Hepatocyte (in vitro differentiated cells): ENCODE data around the gene PDLIM7. TPM values are rescaled to one million over a fixed set of nuclear protein-coding genes. Genes with fewer than 3 reads are reported as not detected.

Experiments
- DNase-seq: peaks from one replicate; pipeline ENCODE4 v3.0.0-alpha.2; 2016; ENCODE audit warnings: low spot score
- H2AFZ ChIP-seq: fragments of 200-600 bp; sonication (generic); 2 replicates; pipeline ENCODE4 v1.6.0; 2016; ENCODE audit warnings: antibody characterized with exemption, mild to moderate bottlenecking
- H3K27ac ChIP-seq: fragments of 200-600 bp; sonication (generic); 2 replicates; pipeline ENCODE4 v1.5.1; 2016; ENCODE audit warnings: mild to moderate bottlenecking
- H3K27me3 ChIP-seq: fragments of 200-600 bp; sonication (generic); 2 replicates; pipeline ENCODE4 v1.6.1; 2016
- H3K36me3 ChIP-seq: fragments of 200-600 bp; sonication (generic); replicated peaks from 2 replicates; pipeline ENCODE4 v1.5.1; 2016; ENCODE audit warnings: low read depth; ENCODE audit not compliant: insufficient read depth
- H3K4me1 ChIP-seq: fragments of 200-600 bp; sonication (generic); 2 replicates; pipeline ENCODE4 v1.5.1; 2016; ENCODE audit warnings: mild to moderate bottlenecking, moderate library complexity; ENCODE audit not compliant: insufficient read depth
- H3K4me2 ChIP-seq: fragments of 200-600 bp; sonication (generic); 2 replicates; pipeline ENCODE4 v1.6.0; 2016
- H3K4me3 ChIP-seq: fragments of 200-600 bp; sonication (generic); 2 replicates; pipeline ENCODE4 v1.5.1; 2016; ENCODE audit warnings: mild to moderate bottlenecking
- H3K79me2 ChIP-seq: fragments of 200-600 bp; sonication (generic); 2 replicates; pipeline ENCODE4 v1.6.0; 2017; ENCODE audit warnings: mild to moderate bottlenecking
- H3K9me2 ChIP-seq: fragments of 200-600 bp; sonication (generic); replicated peaks from 2 replicates; pipeline ENCODE4 v1.6.0; 2017; ENCODE audit warnings: mild to moderate bottlenecking; ENCODE audit not compliant: insufficient read depth
- H3K9me3 ChIP-seq: fragments of 200-600 bp; sonication (generic); 2 replicates; pipeline ENCODE4 v1.5.1; 2016; ENCODE audit warnings: low read depth, mild to moderate bottlenecking
- H4K20me1 ChIP-seq: fragments of 200-600 bp; sonication (generic); 2 replicates; pipeline ENCODE4 v1.6.0; 2016; ENCODE audit warnings: mild to moderate bottlenecking; ENCODE audit not compliant: insufficient read depth, poor library complexity, severe bottlenecking
- EZH2 ChIP-seq: fragments of 200-600 bp; sonication (generic); IDR thresholded peaks from 2 replicates; pipeline ENCODE4 v1.6.1; 2016; ENCODE audit warnings: antibody characterized with exemption, mild to moderate bottlenecking, borderline replicate concordance
- EZH2phosphoT487 ChIP-seq: fragments of 200-600 bp; sonication (generic); IDR thresholded peaks from one replicate; pipeline ENCODE4 v1.6.1; 2018; ENCODE audit warnings: antibody characterized with exemption, mild to moderate bottlenecking, low read depth, moderate library complexity; ENCODE audit not compliant: unreplicated experiment, severe bottlenecking
- WGBS: methylation state at CpG from one replicate; pipeline ENCODE4 v1.1.6; 2016; ENCODE audit warnings: low lambda C conversion rate; ENCODE audit errors: missing lambda C conversion rate; 5-methylcytosine and 5-hydroxymethylcytosine counted together
- polyA plus RNA-seq: library from polyadenylated mRNA; unstranded; fragments of >200 nt; fragmentation: Nextera tagmentation; extraction: Ambion mirVana; gene quantifications from 2 replicates; pipeline ENCODE4 v1.2.1, GENCODE V29; 2016
- total RNA-seq: library from RNA; depleted of rRNA; stranded (reverse); fragments of >200 nt; gene quantifications from 2 replicates; pipeline ENCODE4 v1.2.3, GENCODE V29; 2014
- TF ChIP-seq, protein P1 (sequence below): fragments of 200-600 bp; sonication (generic); IDR thresholded peaks from 2 replicates; pipeline ENCODE4 v1.5.1; 2016; ENCODE audit warnings: antibody characterized with exemption, mild to moderate bottlenecking; ENCODE audit not compliant: poor library complexity

PDLIM7 gene
- total and polyA plus RNA-seq, 2 experiments from 2014 or later: 57.1 to 143 TPM

DNA sequence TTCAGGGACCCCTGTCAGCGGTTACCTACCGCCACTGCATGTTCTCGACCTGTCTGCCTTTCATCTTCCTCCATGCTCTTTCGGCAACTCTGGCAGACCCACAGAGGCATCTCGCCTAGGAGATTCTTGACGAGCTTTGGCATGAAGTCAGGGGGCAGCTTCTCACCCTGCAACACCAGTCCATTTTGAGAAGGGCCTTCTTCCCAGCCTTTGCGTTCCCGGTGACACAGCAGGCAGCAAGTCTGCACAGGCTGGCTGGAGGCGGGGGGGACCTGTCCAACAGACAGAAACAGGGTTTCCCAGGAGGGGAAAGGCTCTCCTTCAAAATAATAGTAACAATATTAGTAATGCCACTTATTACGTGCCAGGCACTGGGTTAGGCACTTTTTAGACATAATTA lies 41.5 kb upstream of the PDLIM7 start:
- H3K9me3 ChIP-seq: no peaks in the 10 kb centered on the region
- H3K4me3 ChIP-seq: no peak overlapping the region
- no peaks in the 10 kb centered on the region for H3K27me3 ChIP-seq
- TF ChIP-seq EZH2: no peak
- no peak for TF ChIP-seq EZH2phosphoT487
- TF ChIP-seq, protein P1, sequence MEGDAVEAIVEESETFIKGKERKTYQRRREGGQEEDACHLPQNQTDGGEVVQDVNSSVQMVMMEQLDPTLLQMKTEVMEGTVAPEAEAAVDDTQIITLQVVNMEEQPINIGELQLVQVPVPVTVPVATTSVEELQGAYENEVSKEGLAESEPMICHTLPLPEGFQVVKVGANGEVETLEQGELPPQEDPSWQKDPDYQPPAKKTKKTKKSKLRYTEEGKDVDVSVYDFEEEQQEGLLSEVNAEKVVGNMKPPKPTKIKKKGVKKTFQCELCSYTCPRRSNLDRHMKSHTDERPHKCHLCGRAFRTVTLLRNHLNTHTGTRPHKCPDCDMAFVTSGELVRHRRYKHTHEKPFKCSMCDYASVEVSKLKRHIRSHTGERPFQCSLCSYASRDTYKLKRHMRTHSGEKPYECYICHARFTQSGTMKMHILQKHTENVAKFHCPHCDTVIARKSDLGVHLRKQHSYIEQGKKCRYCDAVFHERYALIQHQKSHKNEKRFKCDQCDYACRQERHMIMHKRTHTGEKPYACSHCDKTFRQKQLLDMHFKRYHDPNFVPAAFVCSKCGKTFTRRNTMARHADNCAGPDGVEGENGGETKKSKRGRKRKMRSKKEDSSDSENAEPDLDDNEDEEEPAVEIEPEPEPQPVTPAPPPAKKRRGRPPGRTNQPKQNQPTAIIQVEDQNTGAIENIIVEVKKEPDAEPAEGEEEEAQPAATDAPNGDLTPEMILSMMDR: no peak
- H3K9me2 ChIP-seq: no peaks in the 10 kb centered on the region
- H4K20me1 ChIP-seq: peaks cover 4% of the 10 kb centered on the region
- no peaks in the 10 kb centered on the region for H3K36me3 ChIP-seq
- no peak overlapping the region for H3K27ac ChIP-seq
- DNase-seq: no peak
- 98% methylated on average over 10 of the region's 10 CpGs for WGBS
- no peak overlapping the region for H2AFZ ChIP-seq
- H3K4me1 ChIP-seq: peaks cover 19% of the 10 kb centered on the region
- H3K79me2 ChIP-seq: peaks cover 80% of the 10 kb centered on the region
- no peak overlapping the region for H3K4me2 ChIP-seq

GRCh38 chr5:177537389-177538361 lies 40.3 kb upstream of the PDLIM7 start:
- DNase-seq: peak; percentile 69
- 55% methylated on average over 15 of the region's 15 CpGs for WGBS
- peaks cover 10% of the 10 kb centered on the region for H4K20me1 ChIP-seq
- no peaks in the 10 kb centered on the region for H3K9me3 ChIP-seq
- no peaks in the 10 kb centered on the region for H3K36me3 ChIP-seq
- H3K4me2 ChIP-seq: peak overlapping the region; percentile 28
- peak overlapping the region; percentile 76 for H3K27ac ChIP-seq
- H3K4me3 ChIP-seq: no peak overlapping the region
- peaks cover 72% of the 10 kb centered on the region for H3K79me2 ChIP-seq
- no peaks in the 10 kb centered on the region for H3K9me2 ChIP-seq
- peaks cover 19% of the 10 kb centered on the region for H3K4me1 ChIP-seq
- TF ChIP-seq EZH2phosphoT487 (no peak), EZH2 (no peak)
- TF ChIP-seq, protein P1: no peak
- no peak overlapping the region for H2AFZ ChIP-seq
- no peaks in the 10 kb centered on the region for H3K27me3 ChIP-seq

DNA sequence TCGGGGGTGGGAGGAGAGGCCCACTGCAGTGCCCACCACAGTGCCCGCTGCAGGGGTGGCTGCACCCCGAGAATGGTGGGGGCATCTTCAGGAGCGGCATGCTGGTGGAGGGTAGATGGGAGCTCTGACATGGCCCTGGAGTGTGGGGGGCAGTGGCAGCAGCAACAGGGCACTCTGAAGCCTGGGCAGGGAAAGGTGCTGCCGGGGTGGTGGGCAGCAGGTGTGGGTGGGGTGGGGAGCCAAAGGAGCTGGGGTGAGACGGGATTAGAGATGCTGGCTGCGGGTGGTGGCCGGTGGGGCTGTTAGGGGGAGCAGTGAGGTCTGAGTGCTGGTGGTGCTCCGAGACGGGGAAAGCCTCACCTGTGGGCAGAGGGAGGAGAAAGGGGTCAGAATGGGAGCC lies 39.0 kb upstream of the PDLIM7 start:
- Histone ChIP-seq H3K4me1 (peaks cover 19% of the 10 kb centered on the region), H3K9me3 (no peaks in the 10 kb centered on the region), H3K9me2 (no peaks in the 10 kb centered on the region), H3K36me3 (no peaks in the 10 kb centered on the region), H3K79me2 (peaks cover 63% of the 10 kb centered on the region), H3K4me3 (no peak overlapping the region), H3K27me3 (no peaks in the 10 kb centered on the region), H3K4me2 (no peak overlapping the region), H4K20me1 (peaks cover 10% of the 10 kb centered on the region), H2AFZ (no peak overlapping the region), H3K27ac (no peak overlapping the region)
- over 99% methylated on average over 9 of the region's 10 CpGs for WGBS
- TF ChIP-seq EZH2 (no peak), EZH2phosphoT487 (no peak)
- TF ChIP-seq, protein P1: no peak
- DNase-seq: no peak
